ENCODE data around the gene NUSAP1. TPM values are rescaled to one million over a fixed set of nuclear protein-coding genes. Genes with fewer than 3 reads are reported as not detected.

The NUSAP1 gene
- total and polyA plus RNA-seq, 4 donors: 4.6 to 149 (median 8.3) TPM

- no peak for TF ChIP-seq TAF1 (conservative IDR thresholded peaks at IDR 0.05)
- TF ChIP-seq FOXA2 (IDR thresholded peaks at IDR 0.05): no peak
- no peak for TF ChIP-seq HNF4G (IDR thresholded peaks at IDR 0.05)
- Histone ChIP-seq H3K9me3 (ENCODE audit: control insufficient read depth in 4 of 4, low read length in 3 of 4) (no peaks in the 10 kb centered on the region), H3K27me3 (ENCODE audit: control insufficient read depth in 4 of 4, insufficient read depth in 4 of 4, low read length in 3 of 4) (no peaks in the 10 kb centered on the region), H3K4me1 (ENCODE audit: control insufficient read depth in 4 of 4, insufficient read depth in 4 of 4, low read length in 3 of 4) (peaks cover 0 to 1% (median 0%) of the 10 kb centered on the region in 4 donors), H3K9ac (ENCODE audit: low read depth in 1 of 2, low read length in 2 of 2) (no peak overlapping the region), H3K27ac (ENCODE audit: low read depth in 1 of 2, low read length in 2 of 2) (no peak overlapping the region), H3K4me3 (ENCODE audit: low read depth in 1 of 3, low read length in 3 of 3) (no peak overlapping the region), H3K36me3 (ENCODE audit: control insufficient read depth in 4 of 4, insufficient read depth in 3 of 4, low read depth in 1 of 4, low read length in 3 of 4) (peaks cover 0 to 24% (median 9%) of the 10 kb centered on the region in 4 donors)
- no peak for DNase-seq (ENCODE audit: low spot score)
- 87% methylated on average over 3 of the region's 3 CpGs for WGBS
These were observed 63.4 kb downstream of the NUSAP1 start for GRCh38 chr15:41396111-41396510.

DNA sequence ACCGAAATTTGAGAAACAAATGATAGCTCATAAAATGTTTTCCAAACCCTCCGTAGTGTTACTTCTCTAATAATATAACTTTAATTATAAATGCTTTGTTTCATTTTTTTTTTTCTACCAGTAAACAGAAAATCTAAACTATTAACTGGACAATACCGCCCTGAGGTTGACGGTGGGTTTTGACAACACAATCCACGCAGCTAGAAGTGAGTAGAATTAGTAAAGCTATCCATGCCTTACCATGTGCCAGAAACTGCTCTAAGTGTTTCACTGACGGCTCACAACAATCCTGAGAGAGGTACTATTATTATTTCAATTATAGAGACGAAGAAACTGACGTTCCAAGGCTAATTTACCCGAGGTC is 69.2 kb downstream of the NUSAP1 start:
- H3K27ac ChIP-seq (ENCODE audit: low read depth in 1 of 2, low read length in 2 of 2): peak overlapping the region; percentile 85 to 88
- H3K36me3 ChIP-seq (ENCODE audit: control insufficient read depth in 4 of 4, insufficient read depth in 3 of 4, low read depth in 1 of 4, low read length in 3 of 4): no peaks in the 10 kb centered on the region
- TF ChIP-seq EGR1 (IDR thresholded peaks at IDR 0.05; ENCODE audit: low read depth in 2 of 2): no peak
- H3K9ac ChIP-seq (ENCODE audit: low read depth in 1 of 2, low read length in 2 of 2): peak overlapping the region; percentile 89 to 93
- peak overlapping the region; percentile 74 to 95 (median 95) for H3K4me3 ChIP-seq (ENCODE audit: low read depth in 1 of 3, low read length in 3 of 3)
- peaks cover 0 to 8% (median 4%) of the 10 kb centered on the region in 4 donors for H3K4me1 ChIP-seq (ENCODE audit: control insufficient read depth in 4 of 4, insufficient read depth in 4 of 4, low read length in 3 of 4)
- no peaks in the 10 kb centered on the region for H3K27me3 ChIP-seq (ENCODE audit: control insufficient read depth in 4 of 4, insufficient read depth in 4 of 4, low read length in 3 of 4)
- WGBS: 6% methylated on average over 9 of the region's 9 CpGs
- no peak for DNase-seq (ENCODE audit: low spot score)
- no peaks in the 10 kb centered on the region for H3K9me3 ChIP-seq (ENCODE audit: control insufficient read depth in 4 of 4, low read length in 3 of 4)

DNA sequence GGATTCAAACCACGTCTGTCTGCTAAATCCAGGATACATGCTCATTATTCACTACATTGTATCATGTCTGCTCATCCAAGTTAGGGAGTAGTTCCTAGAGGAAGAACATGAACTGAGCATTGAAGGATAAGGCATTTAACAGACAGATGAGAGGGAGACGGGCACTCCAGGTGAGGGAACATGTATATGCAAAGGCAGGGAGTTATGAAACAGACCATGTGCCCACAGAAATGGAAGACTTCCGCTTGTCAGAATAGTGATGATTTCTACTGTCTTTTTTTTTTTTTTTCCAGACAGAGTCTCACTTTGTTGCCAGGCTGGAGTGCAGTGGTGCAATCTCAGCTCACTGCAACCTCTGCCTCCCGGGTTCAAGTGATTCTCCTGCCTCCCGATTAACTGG is 74.7 kb downstream of the NUSAP1 start:
- H3K9me3 ChIP-seq (ENCODE audit: control insufficient read depth in 4 of 4, low read length in 3 of 4): no peaks in the 10 kb centered on the region
- H3K9ac ChIP-seq (ENCODE audit: low read depth in 1 of 2, low read length in 2 of 2): no peak overlapping the region
- no peak overlapping the region for H3K27ac ChIP-seq (ENCODE audit: low read depth in 1 of 2, low read length in 2 of 2)
- no peak for DNase-seq (ENCODE audit: low spot score)
- H3K36me3 ChIP-seq (ENCODE audit: control insufficient read depth in 4 of 4, insufficient read depth in 3 of 4, low read depth in 1 of 4, low read length in 3 of 4): no peaks in the 10 kb centered on the region
- H3K4me3 ChIP-seq (ENCODE audit: low read depth in 1 of 3, low read length in 3 of 3): no peak overlapping the region
- no peak for TF ChIP-seq EGR1 (IDR thresholded peaks at IDR 0.05; ENCODE audit: low read depth in 2 of 2)
- no peak for TF ChIP-seq TAF1 (conservative IDR thresholded peaks at IDR 0.05)
- TF ChIP-seq, protein P1, sequence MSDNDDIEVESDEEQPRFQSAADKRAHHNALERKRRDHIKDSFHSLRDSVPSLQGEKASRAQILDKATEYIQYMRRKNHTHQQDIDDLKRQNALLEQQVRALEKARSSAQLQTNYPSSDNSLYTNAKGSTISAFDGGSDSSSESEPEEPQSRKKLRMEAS (IDR thresholded peaks at IDR 0.05): no peak
- TF ChIP-seq ATF3 (IDR thresholded peaks at IDR 0.05): no peak
- TF ChIP-seq GABPA (IDR thresholded peaks at IDR 0.05 in 1 of 2, conservative IDR thresholded peaks at IDR 0.05 in 1 of 2): no peak
- no peak for TF ChIP-seq YY1 (IDR thresholded peaks at IDR 0.05)
- TF ChIP-seq HNF4G (IDR thresholded peaks at IDR 0.05): no peak
- no peak for TF ChIP-seq CTCF (IDR thresholded peaks at IDR 0.05; ENCODE audit: low read depth, low read length, missing input control)
- H3K27me3 ChIP-seq (ENCODE audit: control insufficient read depth in 4 of 4, insufficient read depth in 4 of 4, low read length in 3 of 4): no peaks in the 10 kb centered on the region
- 86% methylated on average over 5 of the region's 5 CpGs for WGBS
- H3K4me1 ChIP-seq (ENCODE audit: control insufficient read depth in 4 of 4, insufficient read depth in 4 of 4, low read length in 3 of 4): peaks cover 0 to 6% (median 1%) of the 10 kb centered on the region in 4 donors

GRCh38 chr15:41408234-41408641 is 75.6 kb downstream of the NUSAP1 start:
- 82% methylated on average over 2 of the region's 2 CpGs for WGBS
- no peaks in the 10 kb centered on the region for H3K36me3 ChIP-seq (ENCODE audit: control insufficient read depth in 4 of 4, insufficient read depth in 3 of 4, low read depth in 1 of 4, low read length in 3 of 4)

More at GRCh38 chr15:41408234-41408641, 75.6 kb downstream of the NUSAP1 start:
- peaks cover 0 to 2% (median 0%) of the 10 kb centered on the region in 4 donors for H3K4me1 ChIP-seq (ENCODE audit: control insufficient read depth in 4 of 4, insufficient read depth in 4 of 4, low read length in 3 of 4)
- no peak overlapping the region for H3K9ac ChIP-seq (ENCODE audit: low read depth in 1 of 2, low read length in 2 of 2)
- H3K27me3 ChIP-seq (ENCODE audit: control insufficient read depth in 4 of 4, insufficient read depth in 4 of 4, low read length in 3 of 4): no peaks in the 10 kb centered on the region
- DNase-seq (ENCODE audit: low spot score): no peak
- TF ChIP-seq GABPA (IDR thresholded peaks at IDR 0.05 in 1 of 2, conservative IDR thresholded peaks at IDR 0.05 in 1 of 2): no peak
- no peak overlapping the region for H3K27ac ChIP-seq (ENCODE audit: low read depth in 1 of 2, low read length in 2 of 2)
- no peak overlapping the region for H3K4me3 ChIP-seq (ENCODE audit: low read depth in 1 of 3, low read length in 3 of 3)
- no peaks in the 10 kb centered on the region for H3K9me3 ChIP-seq (ENCODE audit: control insufficient read depth in 4 of 4, low read length in 3 of 4)

Measured in liver (tissue), 9 donors.